ENCODE results near the gene ACTL7A.

ACTL7A gene

DNA sequence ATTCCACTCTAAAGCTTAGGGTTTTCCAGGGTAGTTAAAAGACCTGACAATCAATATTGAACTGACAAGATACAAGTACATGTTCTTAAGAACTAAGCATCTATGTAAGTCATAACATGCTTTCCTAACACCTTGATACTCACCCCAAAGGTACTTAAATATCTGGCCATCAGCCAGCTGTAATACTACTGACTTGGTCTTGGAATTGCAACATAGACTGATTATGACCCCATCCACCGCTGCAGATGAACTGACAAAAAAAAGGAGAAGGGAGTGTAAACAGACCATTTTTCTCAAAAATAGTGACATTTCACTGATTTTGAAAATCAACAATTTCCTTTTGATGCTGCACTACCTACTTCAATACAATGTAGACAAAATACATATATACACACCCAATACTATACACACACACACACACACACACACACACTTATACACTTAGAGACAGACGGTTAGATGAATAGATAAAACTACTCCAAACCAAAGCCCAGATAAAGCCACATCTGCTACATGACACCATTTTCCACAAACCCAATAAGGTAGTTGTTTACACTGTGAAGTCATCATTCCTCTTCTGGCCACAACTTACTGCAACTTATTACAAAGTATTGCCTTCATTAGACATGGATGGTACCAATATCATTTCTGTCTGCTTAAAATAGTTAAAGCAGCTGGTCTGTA, 41.5 kb downstream of the ACTL7A start:
- CTCF ChIA-PET: no interaction called here
- H3K36me3 Mint-ChIP-seq: peaks cover 40% of the 10 kb centered on the region
- H3K4me3 Mint-ChIP-seq: no peak overlapping the region
- no peak for DNase-seq
- no peaks in the 10 kb centered on the region for H3K9me3 Mint-ChIP-seq
- no peaks in the 10 kb centered on the region for H3K4me1 Mint-ChIP-seq
- no peak overlapping the region for H3K27ac Mint-ChIP-seq
- H3K27me3 Mint-ChIP-seq: no peaks in the 10 kb centered on the region

DNA sequence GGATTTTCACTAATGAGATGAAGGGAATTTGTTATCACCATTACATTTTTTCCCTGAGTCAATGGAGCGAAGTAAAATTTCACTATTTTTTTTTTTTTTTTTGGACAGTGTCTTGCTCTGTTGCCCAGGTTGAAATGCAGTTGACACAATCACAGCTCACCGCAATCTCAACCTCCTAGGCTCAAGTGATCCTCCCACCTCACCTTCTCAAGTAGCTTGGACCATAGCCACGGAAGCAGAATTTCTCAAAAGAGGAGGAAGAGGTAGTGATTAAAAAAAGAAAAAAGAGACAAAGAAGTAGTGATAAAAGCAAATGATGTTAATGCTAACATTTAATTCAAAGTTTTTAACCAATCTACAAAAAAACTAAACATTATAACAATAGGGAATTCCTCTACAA, 42.1 kb downstream of the ACTL7A start:
- Mint-ChIP-seq H3K9me3 (no peaks in the 10 kb centered on the region), H3K4me3 (no peak overlapping the region), H3K27me3 (no peaks in the 10 kb centered on the region), H3K4me1 (no peaks in the 10 kb centered on the region), H3K36me3 (peaks cover 41% of the 10 kb centered on the region), H3K27ac (no peak overlapping the region)
- DNase-seq: no peak
- CTCF ChIA-PET: no interaction called here

DNA sequence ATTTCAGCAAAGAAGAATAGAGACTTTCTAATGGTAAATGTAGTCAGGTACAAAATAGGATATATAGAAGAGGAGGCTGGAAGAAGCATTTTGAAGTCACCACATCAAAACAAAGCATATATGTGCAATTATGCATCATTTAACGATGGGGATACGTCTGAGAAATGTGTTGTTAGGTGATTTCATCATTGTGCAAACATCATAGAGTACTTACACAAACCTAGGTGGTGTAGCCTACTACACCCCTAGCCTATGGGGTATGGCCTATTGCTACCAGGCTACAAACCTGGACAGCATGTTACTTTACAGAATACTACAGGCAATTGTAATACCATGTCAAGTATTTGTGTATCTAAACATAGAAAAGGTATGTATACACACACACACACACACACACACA, 43.4 kb downstream of the ACTL7A start:
- H3K36me3 Mint-ChIP-seq: peaks cover 41% of the 10 kb centered on the region
- no peak overlapping the region for H3K27ac Mint-ChIP-seq

DNA sequence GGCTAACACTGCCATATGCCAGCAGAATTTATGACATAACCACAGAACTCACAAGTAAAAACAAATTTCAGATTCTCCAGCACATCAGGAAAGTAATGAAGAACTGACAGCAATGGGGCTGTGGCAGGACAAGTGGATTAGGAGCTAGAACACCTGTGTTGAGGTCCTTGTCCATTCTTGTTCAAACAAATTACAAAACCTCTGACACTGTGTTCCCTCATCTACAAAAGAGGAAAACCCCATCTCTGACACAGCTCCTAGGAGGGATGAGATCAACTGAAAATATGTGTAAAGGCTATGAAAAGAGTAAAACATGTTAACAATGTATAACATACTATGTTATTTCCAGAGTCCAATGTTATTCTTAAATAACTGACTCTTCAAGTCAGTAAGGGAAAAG, 48.3 kb downstream of the ACTL7A start:
- Mint-ChIP-seq H3K27ac (no peak overlapping the region), H3K4me3 (no peak overlapping the region), H3K27me3 (no peaks in the 10 kb centered on the region), H3K9me3 (no peaks in the 10 kb centered on the region), H3K4me1 (peaks cover 21% of the 10 kb centered on the region), H3K36me3 (peaks cover 24% of the 10 kb centered on the region)
- CTCF ChIA-PET: no interaction called here
- no peak for DNase-seq

More for the DNA sequence above, 43.4 kb downstream of the ACTL7A start:
- H3K27me3 Mint-ChIP-seq: no peaks in the 10 kb centered on the region
- DNase-seq: no peak
- no peaks in the 10 kb centered on the region for H3K9me3 Mint-ChIP-seq
- CTCF ChIA-PET: no interaction called here
- H3K4me3 Mint-ChIP-seq: no peak overlapping the region
- H3K4me1 Mint-ChIP-seq: no peaks in the 10 kb centered on the region

DNA sequence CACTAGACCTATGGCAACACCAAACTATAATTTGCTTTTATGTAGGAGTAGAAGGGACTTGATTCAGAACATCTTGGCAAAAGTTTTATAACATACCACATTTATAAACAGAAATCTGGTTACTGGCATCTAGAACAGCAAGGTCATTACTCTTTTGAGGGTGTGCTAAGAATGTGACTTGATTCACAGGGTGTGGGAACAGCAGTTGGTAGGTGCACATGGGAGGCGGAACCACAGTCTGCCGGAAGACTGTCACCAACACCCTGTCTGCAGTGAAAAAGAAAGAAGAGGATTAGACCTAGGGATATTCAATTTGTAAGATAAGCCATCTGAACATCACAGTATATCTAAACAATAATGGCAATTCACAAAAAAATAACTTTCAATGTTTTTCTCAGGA, 48.8 kb downstream of the ACTL7A start:
- peak overlapping the region; percentile 35 for H3K27ac Mint-ChIP-seq
- no peaks in the 10 kb centered on the region for H3K27me3 Mint-ChIP-seq
- DNase-seq: no peak
- H3K4me1 Mint-ChIP-seq: peaks cover 21% of the 10 kb centered on the region
- CTCF ChIA-PET: no interaction called here
- H3K36me3 Mint-ChIP-seq: peaks cover 28% of the 10 kb centered on the region
- no peak overlapping the region for H3K4me3 Mint-ChIP-seq
- no peaks in the 10 kb centered on the region for H3K9me3 Mint-ChIP-seq

DNA sequence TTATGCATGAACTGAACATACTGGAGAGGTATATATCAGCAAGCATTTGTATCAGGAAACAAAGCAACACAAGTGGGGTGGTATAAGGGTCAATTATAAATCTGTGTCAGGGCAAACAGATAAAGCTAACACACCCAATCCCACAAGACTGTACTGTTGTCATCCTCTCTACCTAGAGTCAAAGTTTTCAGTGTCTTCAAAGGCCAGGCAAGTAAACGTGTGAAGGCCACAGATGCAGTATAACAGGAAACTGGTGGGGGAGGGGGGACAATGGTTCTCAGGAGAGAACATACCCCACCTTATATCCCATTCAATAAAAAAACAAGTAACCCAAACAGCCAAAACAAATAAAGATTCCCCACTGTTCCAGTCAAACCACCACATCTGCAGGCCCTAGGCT, 49.8 kb downstream of the ACTL7A start:
- CTCF ChIA-PET: no interaction called here
- DNase-seq: peak; percentile 52
- Mint-ChIP-seq H3K9me3 (no peaks in the 10 kb centered on the region), H3K27me3 (no peaks in the 10 kb centered on the region), H3K4me3 (no peak overlapping the region), H3K27ac (peak overlapping the region; percentile 72), H3K36me3 (peaks cover 27% of the 10 kb centered on the region), H3K4me1 (peaks cover 21% of the 10 kb centered on the region)

Measured in activated naive CD4-positive, alpha-beta T cell treated with anti-CD3 and anti-CD28 coated beads, Interleukin-2, amount 10 ng/mL, durations not matched to agents 7 days and 5 days (primary cell).